GM12801 (cell line): ENCODE data around the gene RESP18.

ENCODE experiments used
- CTCF ChIP-seq: IDR thresholded peaks from one replicate; pipeline ENCODE4 v1.5.1; 2011; ENCODE audit warnings: control low read depth; ENCODE audit not compliant: insufficient read length; ENCODE audit errors: extremely low read depth

Gene RESP18

GRCh38 chr2:219362072-219362471 lies 29.5 kb upstream of the RESP18 start:
- no peak for TF ChIP-seq CTCF

- no peak for TF ChIP-seq CTCF
Observed at GRCh38 chr2:219358170-219359075, 25.9 kb upstream of the RESP18 start.

- TF ChIP-seq CTCF, result no peak
Observed at GRCh38 chr2:219356834-219357233, 24.3 kb upstream of the RESP18 start.

GRCh38 chr2:219354582-219354981 lies 22.0 kb upstream of the RESP18 start:
- TF ChIP-seq CTCF, result no peak

- TF ChIP-seq CTCF, result no peak
Observed at GRCh38 chr2:219353129-219353528, 20.6 kb upstream of the RESP18 start.

- no peak for TF ChIP-seq CTCF
Observed at GRCh38 chr2:219352448-219353023, 20.0 kb upstream of the RESP18 start.

- no peak for TF ChIP-seq CTCF
Observed at GRCh38 chr2:219350710-219351221, 18.2 kb upstream of the RESP18 start.
